B cell (primary cell): ENCODE results near the gene SLC4A8. TPM values are rescaled to one million over a fixed set of nuclear protein-coding genes. Genes with fewer than 3 reads are reported as not detected.

ENCODE experiments used
- ATAC-seq: fragments of 200-7000 bp; cut with Tn5 transposase; one replicate; pipeline ENCODE4 v1.10.0; 2021; ENCODE audit warnings: low read depth, mild to moderate bottlenecking, moderate number of reproducible peaks, moderate library complexity
- CTCF ChIA-PET: fragments of 350-600 bp; sonication (Branson Sonifier 250); formaldehyde crosslinking; loops from one replicate; lab custom pipeline; 2021; ENCODE audit warnings: antibody characterized with exemption, inconsistent platforms; lab: Charles Lee
- POLR2A ChIA-PET: fragments of 350-600 bp; sonication (Branson Sonifier 250); formaldehyde crosslinking; loops from one replicate; lab custom pipeline; 2021; ENCODE audit warnings: antibody characterized with exemption; lab: Charles Lee
- DNase-seq: peaks from one replicate; pipeline ENCODE4 v3.0.0; 2013
- H2AFZ ChIP-seq: 2 replicates; pipeline ENCODE4 v1.6.1; 2012; ENCODE audit warnings: mild to moderate bottlenecking, low read depth, low read length; ENCODE audit not compliant: insufficient read depth, poor library complexity, severe bottlenecking
- H3K27ac ChIP-seq, 2 donors: 1 replicate in 1 of 2; 2 replicates in 1 of 2; pipeline ENCODE4 v1.5.1; 2012 to 2013; ENCODE audit warnings: low read length in 2 of 2, mild to moderate bottlenecking in 2 of 2, moderate library complexity in 1 of 2
- H3K27me3 ChIP-seq, 4 experiments: fragments of 200-600 bp in 1 of 4; sonication (generic) in 1 of 4; replicated peaks in 1 of 4; 1 replicate in 2 of 4; 2 replicates in 2 of 4; pipeline versions ENCODE4 v1.6.1 to v1.7.0; 2013 to 2016; ENCODE audit warnings: low read length in 3 of 4, mild to moderate bottlenecking in 2 of 4, mixed read lengths in 1 of 4, moderate library complexity in 1 of 4; ENCODE audit not compliant: insufficient read depth in 4 of 4, control insufficient read depth in 3 of 4; ENCODE audit errors: control extremely low read depth in 1 of 4
- H3K36me3 ChIP-seq, 2 experiments: replicated peaks in 1 of 2; 1 replicate in 1 of 2; 2 replicates in 1 of 2; pipeline versions ENCODE4 v1.6.1 to v1.7.1; 2013; ENCODE audit warnings: low read length in 1 of 2; ENCODE audit not compliant: insufficient read depth in 2 of 2, control insufficient read depth in 1 of 2; ENCODE audit errors: control extremely low read depth in 1 of 2, extremely low read depth in 1 of 2
- H3K4me1 ChIP-seq, 2 donors: fragments of 200-600 bp in 1 of 2; sonication (generic) in 1 of 2; 1 replicate in 1 of 2; 2 replicates in 1 of 2; pipeline versions ENCODE4 v1.5.1 to v1.6.1; 2013 to 2017; ENCODE audit warnings: low read length in 2 of 2; ENCODE audit not compliant: control insufficient read depth in 2 of 2, insufficient read depth in 2 of 2
- H3K4me2 ChIP-seq: replicated peaks from 2 replicates; pipeline ENCODE3; 2012; ENCODE audit warnings: mild to moderate bottlenecking, low read depth, low read length; ENCODE audit not compliant: poor library complexity, severe bottlenecking
- H3K4me3 ChIP-seq, 5 experiments: fragments of 200-600 bp in 1 of 5; sonication (generic) in 1 of 5; 1 replicate in 3 of 5; 2 replicates in 2 of 5; pipeline versions ENCODE4 v1.5.1 to v1.7.0; 2011 to 2016; ENCODE audit warnings: low read length in 4 of 5, mild to moderate bottlenecking in 4 of 5, low read depth in 2 of 5, control low read depth in 1 of 5, moderate library complexity in 1 of 5; ENCODE audit not compliant: insufficient read depth in 1 of 5; ENCODE audit errors: control extremely low read depth in 1 of 5, extremely low read depth in 1 of 5
- H3K79me2 ChIP-seq: fragments of 200-600 bp; sonication (generic); one replicate; pipeline ENCODE4 v1.6.0; 2016; ENCODE audit warnings: low read length; ENCODE audit not compliant: control insufficient read depth, insufficient read depth
- H3K9ac ChIP-seq: fragments of 200-600 bp; sonication (generic); 2 replicates; pipeline ENCODE4 v1.6.1; 2017; ENCODE audit warnings: mild to moderate bottlenecking, low read length, moderate library complexity
- H3K9me3 ChIP-seq, 3 donors: one replicate each; pipeline versions ENCODE4 v1.6.1 to v1.7.1; 2013; ENCODE audit warnings: low read length in 2 of 3; ENCODE audit not compliant: control insufficient read depth in 2 of 3, insufficient read depth in 1 of 3; ENCODE audit errors: control extremely low read depth in 1 of 3
- H4K20me1 ChIP-seq: 2 replicates; pipeline ENCODE4 v1.6.0; 2012; ENCODE audit warnings: mild to moderate bottlenecking, low read length; ENCODE audit not compliant: insufficient read depth, control insufficient read depth, poor library complexity, severe bottlenecking
- H3K27ac Mint-ChIP-seq: one replicate; pipeline ENCODE4 v1.8.0; 2021; ENCODE audit warnings: mixed read lengths
- H3K27me3 Mint-ChIP-seq: one replicate; pipeline ENCODE4 v1.8.0; 2021; ENCODE audit warnings: mixed read lengths
- H3K4me1 Mint-ChIP-seq: one replicate; pipeline ENCODE4 v1.8.0; 2021; ENCODE audit warnings: mixed read lengths
- H3K4me3 Mint-ChIP-seq: one replicate; pipeline ENCODE4 v1.8.0; 2021; ENCODE audit warnings: mixed read lengths
- H3K9me3 Mint-ChIP-seq: one replicate; pipeline ENCODE4 v1.8.0; 2022; ENCODE audit warnings: mixed read lengths; ENCODE audit not compliant: insufficient read depth
- EZH2 ChIP-seq: IDR thresholded peaks from 2 replicates; pipeline ENCODE4 v1.6.1; 2012; ENCODE audit warnings: borderline replicate concordance, low read depth, mild to moderate bottlenecking, moderate library complexity, low read length; ENCODE audit not compliant: insufficient read depth, poor library complexity, severe bottlenecking
- WGBS: methylation state at CpG from one replicate; pipeline ENCODE4 v1.1.5; 2013; ENCODE audit warnings: missing lambda C conversion rate; ENCODE audit not compliant: insufficient coverage; 5-methylcytosine and 5-hydroxymethylcytosine counted together
- intact Hi-C: fragments of 100-400 bp; cut with micrococcal nuclease; formaldehyde crosslinking; loops from one replicate; pipeline ENCODE4 v1.10.0; 2022
- polyA plus RNA-seq: library from polyadenylated mRNA; depleted of rRNA; stranded (reverse); fragments of >200 nt; gene quantifications from 2 replicates; pipeline ENCODE4 v1.2.3, GENCODE V29; 2012
- total RNA-seq, 2 donors: library from RNA; stranded (reverse); fragments of 120-200 nt in 1 of 2; gene quantifications; 1 replicate in 1 of 2; 2 replicates in 1 of 2; pipeline versions ENCODE4 v1.2.3 to v1.2.4, GENCODE V29; 2013 to 2022
- TF ChIP-seq, protein P1 (sequence below): fragments of 200-600 bp; IDR thresholded peaks from one replicate; pipeline ENCODE4 v1.8.0; 2022; ENCODE audit warnings: antibody characterized with exemption, mild to moderate bottlenecking

Gene SLC4A8
- total and polyA plus RNA-seq, 2 donors (not counting 1 experiment from before 2014, with no cell fraction given): 3.1 to 3.2 TPM

DNA sequence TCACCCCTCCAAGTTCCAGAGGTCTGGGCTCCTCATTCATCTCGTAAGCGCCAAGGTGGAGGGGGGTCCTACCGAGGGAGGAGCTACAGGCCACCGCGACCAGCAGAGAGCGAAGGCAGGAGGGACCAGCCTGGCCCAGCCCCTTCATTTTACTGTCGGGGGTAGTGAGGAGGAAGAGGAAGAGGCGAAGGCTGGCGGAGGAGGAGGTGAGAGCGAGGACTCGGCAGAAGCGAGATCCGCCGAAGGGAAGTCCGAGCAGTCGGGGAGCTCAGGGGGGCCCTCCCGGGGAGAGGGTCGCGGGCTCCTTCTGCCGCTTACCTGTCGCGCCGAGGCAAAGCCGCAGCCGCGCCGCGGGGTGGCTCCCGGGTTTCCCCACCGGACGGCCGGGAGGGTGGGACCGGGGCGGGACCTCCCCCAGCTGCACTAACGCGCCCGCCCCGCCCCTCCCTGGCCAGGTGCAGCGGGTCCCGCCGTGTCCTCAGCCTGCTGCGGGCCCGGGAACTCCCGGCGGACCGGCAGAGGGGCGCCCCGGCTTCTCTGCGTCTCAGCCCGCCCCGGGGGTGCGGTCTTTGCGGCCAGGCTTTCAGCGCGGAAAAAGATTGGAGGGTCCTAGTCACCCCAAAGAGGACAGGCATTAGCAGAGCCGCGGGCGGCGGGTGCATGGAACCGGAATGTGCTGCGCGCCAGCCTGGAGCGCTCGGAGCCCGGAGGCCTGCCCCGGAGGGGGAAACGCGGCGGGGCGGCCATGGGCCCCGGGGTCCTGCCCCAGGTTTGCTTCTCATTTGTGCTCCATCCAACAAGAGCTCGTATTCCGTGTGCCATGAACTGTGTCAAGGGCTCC lies 33.1 kb upstream of the SLC4A8 start, which contains the start of gene GALNT6:
Gene GALNT6, minus strand, starts transcription at position 124 of the 841 bp plus-strand sequence. CDS start 11,625 bp downstream, outside the sequence.
- Histone ChIP-seq H3K4me1 (peaks cover 68 to 79% of the 10 kb centered on the region in 2 donors), H3K4me2 (peak within 1 kb of the TSS; percentile 91), H3K4me3 (peak within 1 kb of the TSS; percentile 55 to 87 (median 83)), H3K27me3 (no peaks in the 10 kb centered on the region), H3K9ac (peak within 1 kb of the TSS; percentile 82), H2AFZ (peak within 1 kb of the TSS; percentile 85), H4K20me1 (no peaks in the 10 kb centered on the region), H3K79me2 (peaks cover 20% of the 10 kb centered on the region), H3K36me3 (no peaks in the 10 kb centered on the region), H3K27ac (peak within 1 kb of the TSS; percentile 68 to 87), H3K9me3 (no peaks in the 10 kb centered on the region)
- peak; percentile 88 for DNase-seq
- H3K9me3 Mint-ChIP-seq: no peaks in the 10 kb centered on the region
- peak within 1 kb of the TSS; percentile 88 for H3K27ac Mint-ChIP-seq
- H3K4me3 Mint-ChIP-seq: peak within 1 kb of the TSS; percentile 90
- ChIA-PET CTCF (interaction anchor here (1.0 to 1.5 kb wide), 6 partner anchors 10 to 122 kb away, joined by 3 to 6 read pairs (median 5); no protein-coding TSS in a partner anchor), POLR2A (interaction anchor here (1.6 to 4.0 kb wide), 2 partner anchors 20 to 22 kb away, joined by 4 to 22 read pairs; no protein-coding TSS in a partner anchor)
- intact Hi-C loops: loop anchor here (1.0 to 10.0 kb wide), 4 partner anchors 22 to 143 kb away; partner anchors contain the start of gene SLC4A8
- peaks cover 74% of the 10 kb centered on the region for H3K4me1 Mint-ChIP-seq
- 0% methylated on average over 71 of the region's 73 CpGs for WGBS
- TF ChIP-seq, protein P1, sequence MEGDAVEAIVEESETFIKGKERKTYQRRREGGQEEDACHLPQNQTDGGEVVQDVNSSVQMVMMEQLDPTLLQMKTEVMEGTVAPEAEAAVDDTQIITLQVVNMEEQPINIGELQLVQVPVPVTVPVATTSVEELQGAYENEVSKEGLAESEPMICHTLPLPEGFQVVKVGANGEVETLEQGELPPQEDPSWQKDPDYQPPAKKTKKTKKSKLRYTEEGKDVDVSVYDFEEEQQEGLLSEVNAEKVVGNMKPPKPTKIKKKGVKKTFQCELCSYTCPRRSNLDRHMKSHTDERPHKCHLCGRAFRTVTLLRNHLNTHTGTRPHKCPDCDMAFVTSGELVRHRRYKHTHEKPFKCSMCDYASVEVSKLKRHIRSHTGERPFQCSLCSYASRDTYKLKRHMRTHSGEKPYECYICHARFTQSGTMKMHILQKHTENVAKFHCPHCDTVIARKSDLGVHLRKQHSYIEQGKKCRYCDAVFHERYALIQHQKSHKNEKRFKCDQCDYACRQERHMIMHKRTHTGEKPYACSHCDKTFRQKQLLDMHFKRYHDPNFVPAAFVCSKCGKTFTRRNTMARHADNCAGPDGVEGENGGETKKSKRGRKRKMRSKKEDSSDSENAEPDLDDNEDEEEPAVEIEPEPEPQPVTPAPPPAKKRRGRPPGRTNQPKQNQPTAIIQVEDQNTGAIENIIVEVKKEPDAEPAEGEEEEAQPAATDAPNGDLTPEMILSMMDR: no peak
- no peak for TF ChIP-seq EZH2
- no peaks in the 10 kb centered on the region for H3K27me3 Mint-ChIP-seq
- peak; percentile 79 for ATAC-seq
